CD4-positive, alpha-beta T cell treated with Interleukin-4 for 1 hour (primary cell): ENCODE measurements around the gene FTCDNL1.

Experiments
- DNase-seq, 2 donors: peaks; one replicate each; pipeline ENCODE4 v3.0.0-alpha.2; 2020 to 2022

FTCDNL1 gene

GRCh38 chr2:199778655-199779054, 72.3 kb downstream of the FTCDNL1 start:
- no peak for DNase-seq

GRCh38 chr2:199777916-199778315, 73.1 kb downstream of the FTCDNL1 start:
- DNase-seq = no peak

DNA sequence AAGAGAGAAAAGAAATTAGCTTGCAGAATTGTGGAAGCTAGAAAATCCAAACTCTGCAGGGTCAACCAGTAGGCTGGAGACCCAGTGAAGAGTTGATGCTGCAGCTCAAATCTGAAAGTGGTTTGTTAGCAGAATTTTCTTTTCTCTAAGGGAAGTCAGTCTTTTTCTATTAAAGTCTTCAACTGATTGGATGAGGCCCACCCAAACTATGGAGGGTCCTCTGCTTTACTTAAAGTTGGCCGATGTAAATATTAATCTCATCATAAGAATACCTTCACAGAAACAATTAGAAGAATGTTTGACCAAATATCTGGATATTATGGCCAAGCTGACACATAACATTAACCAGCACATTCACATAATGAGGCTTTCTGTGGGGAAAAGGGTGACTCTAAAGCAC, 73.7 kb downstream of the FTCDNL1 start:
- DNase-seq = no peak

DNA sequence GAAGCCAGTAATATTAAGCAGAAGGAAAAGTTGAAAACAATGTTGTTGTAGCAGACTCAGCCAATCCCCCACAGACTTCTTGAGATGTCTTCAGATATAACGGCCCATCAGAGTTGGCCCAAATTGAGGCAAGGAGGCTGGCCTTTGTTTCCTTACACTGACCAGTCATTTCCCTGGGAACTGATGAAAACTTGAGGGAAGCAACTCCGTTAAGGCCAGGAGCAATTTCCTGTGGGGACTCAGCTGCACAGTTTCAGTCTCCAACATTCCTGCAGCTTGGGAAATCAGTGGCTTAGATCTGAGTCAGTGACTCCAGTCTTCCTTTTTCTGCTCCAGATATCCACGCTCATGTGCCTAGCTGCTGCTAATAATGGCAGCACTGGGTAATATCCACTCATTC, 75.7 kb downstream of the FTCDNL1 start:
- no peak for DNase-seq

GRCh38 chr2:199772035-199772976, 78.7 kb downstream of the FTCDNL1 start:
- no peak for DNase-seq

GRCh38 chr2:199770716-199771115, 80.3 kb downstream of the FTCDNL1 start:
- no peak for DNase-seq

DNA sequence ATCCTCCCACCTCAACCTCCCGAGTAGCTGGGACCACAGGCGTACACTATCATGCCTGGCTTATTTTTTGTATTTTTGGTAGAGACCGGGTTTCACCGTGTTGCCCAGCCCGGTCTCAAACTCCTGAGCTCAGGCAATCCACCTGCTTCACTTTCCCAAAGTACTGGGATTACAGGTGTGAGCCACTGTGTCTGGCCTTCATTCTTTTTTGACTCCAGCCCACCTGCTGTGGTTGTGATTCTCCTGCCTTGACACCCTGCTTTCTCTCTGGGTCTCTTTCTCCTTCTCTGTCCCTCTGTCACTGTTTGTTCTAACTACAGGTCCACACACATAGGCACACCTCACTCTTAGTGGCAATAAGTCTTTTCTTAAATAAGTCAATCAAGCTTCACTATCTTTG, 85.3 kb downstream of the FTCDNL1 start:
- no peak for DNase-seq

GRCh38 chr2:199764273-199764800, 86.7 kb downstream of the FTCDNL1 start:
- no peak for DNase-seq

- no peak for DNase-seq
These were observed 88.0 kb downstream of the FTCDNL1 start for GRCh38 chr2:199762963-199763362.

GRCh38 chr2:199760574-199760973, 90.4 kb downstream of the FTCDNL1 start:
- DNase-seq = no peak

GRCh38 chr2:199757233-199757870, 93.6 kb downstream of the FTCDNL1 start:
- no peak for DNase-seq

- DNase-seq = no peak
These were observed 94.2 kb downstream of the FTCDNL1 start for GRCh38 chr2:199756743-199757142.

DNA sequence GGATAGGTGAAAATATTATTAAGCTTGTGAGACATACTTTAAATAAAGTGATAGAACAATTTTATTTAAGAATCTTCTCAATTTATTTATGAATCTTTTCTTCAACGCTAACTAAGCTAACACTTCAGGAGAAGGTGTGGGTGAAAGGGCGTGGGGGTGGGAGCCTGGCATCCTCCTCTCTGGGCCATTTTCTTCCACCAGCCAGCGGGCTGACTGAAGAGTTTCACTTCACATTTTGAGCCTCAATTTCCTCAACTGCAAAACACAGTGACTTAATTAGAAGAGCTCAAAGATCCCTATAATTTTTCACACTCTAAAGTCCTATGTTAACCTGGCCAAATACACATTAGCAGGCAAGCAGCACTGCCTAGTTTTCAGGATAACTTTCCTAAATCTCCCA, 94.8 kb downstream of the FTCDNL1 start:
- no peak for DNase-seq

- DNase-seq = no peak
These were observed 96.2 kb downstream of the FTCDNL1 start for GRCh38 chr2:199754766-199755165.

DNA sequence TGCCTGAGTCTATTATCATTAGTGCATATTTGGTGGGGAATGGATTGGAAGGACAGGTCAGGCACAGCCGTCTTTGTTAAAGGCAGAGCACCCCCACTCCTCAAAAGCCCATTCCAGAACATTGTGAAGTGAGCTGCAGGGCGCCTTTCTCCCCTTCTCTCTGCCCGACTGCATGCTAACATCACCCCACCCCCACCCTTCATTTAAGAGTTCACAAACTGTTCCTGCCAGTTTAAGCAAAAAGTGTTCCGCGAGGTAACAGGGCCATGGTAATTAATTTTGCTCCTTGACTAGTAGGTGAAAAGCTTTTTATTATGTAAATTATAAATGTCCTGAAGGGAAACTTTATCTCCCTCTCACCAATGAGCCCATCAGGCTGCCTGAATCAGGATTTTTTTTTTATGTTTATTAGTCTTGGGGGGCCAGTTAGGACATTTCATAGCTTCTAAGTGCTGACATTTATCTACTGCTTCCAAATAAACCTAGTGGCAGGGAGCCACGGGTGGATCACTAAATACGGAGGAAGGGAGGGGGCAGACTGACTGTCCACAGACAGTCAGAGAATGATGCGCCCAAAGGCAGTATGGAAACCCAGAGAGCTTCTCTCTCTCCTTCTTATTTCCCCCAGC, 99.4 kb downstream of the FTCDNL1 start:
- no peak for DNase-seq

- no peak for DNase-seq
These were observed 101.4 kb downstream of the FTCDNL1 start for GRCh38 chr2:199749571-199749970.

DNA sequence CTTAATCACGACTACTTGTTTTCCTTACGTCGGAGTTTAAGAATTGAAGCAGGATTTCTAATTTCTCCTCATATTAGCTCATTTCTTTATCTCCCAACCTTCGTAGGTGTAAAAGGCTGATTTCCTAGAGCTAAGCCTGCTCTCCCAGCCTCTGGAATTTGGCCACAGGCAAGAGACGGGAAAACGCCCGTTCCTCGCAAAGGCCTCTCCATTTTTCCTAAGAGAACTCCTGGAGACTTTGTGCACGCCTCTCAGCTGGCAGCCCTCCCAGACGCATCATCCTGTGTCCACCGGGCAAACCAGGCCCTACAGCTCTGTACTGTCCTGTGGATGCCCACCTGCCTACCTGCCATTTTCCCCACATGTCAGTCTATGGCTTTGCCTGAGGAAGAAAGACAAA, 106.3 kb downstream of the FTCDNL1 start:
- DNase-seq = no peak

GRCh38 chr2:199744260-199744659, 106.7 kb downstream of the FTCDNL1 start:
- DNase-seq = no peak

- no peak for DNase-seq
These were observed 107.4 kb downstream of the FTCDNL1 start for GRCh38 chr2:199743415-199744120.

DNA sequence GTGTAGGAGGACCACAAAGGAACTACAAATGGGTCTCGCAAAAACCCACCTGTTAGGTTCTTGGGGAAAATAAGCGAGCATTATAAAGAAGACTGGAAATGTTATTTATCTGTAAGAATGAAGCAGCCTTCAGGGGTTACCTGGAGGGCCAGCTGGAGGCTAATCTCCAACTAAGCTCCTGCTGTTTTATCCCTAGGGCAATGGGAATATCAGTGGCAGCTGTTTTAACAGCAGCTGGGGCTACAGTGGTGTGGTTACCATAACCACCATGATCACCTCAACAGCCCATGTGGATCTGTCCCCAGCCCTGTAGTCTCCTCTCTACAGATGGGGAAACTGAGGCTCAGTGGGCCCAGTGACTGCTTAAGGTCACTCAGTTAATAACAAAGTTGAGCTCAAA, 108.1 kb downstream of the FTCDNL1 start:
- DNase-seq = no peak

GRCh38 chr2:199740111-199740428, 110.9 kb downstream of the FTCDNL1 start:
- no peak for DNase-seq

DNA sequence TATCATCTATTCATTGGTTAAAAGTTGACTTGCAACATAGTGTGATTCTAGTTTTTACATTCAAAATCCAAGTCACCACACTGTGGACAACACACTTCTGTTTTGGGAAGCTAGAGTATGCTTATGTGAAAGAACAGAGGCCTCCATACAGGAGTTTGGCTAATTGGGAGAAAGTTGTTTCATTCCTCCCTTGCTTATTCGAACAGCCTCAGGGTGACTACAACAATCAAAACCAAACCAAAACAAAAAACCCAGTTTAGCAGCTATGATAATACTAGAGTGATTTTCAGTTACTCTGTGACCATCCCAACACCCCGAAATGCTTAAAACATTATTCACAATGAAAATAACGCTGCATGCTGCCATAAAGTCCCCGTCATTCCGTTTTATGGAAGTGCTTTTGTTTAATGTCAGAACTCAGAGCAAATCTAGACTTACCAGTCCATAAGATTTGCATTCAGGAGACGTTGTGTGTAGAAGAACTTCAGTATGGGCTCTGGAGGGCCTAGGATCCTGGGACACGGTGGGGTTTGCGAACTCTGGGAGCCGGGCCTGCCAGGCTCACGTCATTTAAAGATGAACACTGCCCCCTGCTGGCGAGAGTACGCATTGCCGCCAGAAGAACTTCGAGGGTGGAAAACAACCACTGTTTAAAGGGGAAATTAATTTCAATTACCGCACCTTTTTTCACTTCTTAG, 111.4 kb downstream of the FTCDNL1 start:
- DNase-seq = peak; percentile 37 to 39
